Hepatocyte (in vitro differentiated cells): ENCODE data around the gene HPSE2. TPM values are rescaled to one million over a fixed set of nuclear protein-coding genes. Genes with fewer than 3 reads are reported as not detected.

ENCODE experiments used
- DNase-seq: peaks from one replicate; pipeline ENCODE4 v3.0.0-alpha.2; 2016; ENCODE audit warnings: low spot score
- H2AFZ ChIP-seq: fragments of 200-600 bp; sonication (generic); 2 replicates; pipeline ENCODE4 v1.6.0; 2016; ENCODE audit warnings: antibody characterized with exemption, mild to moderate bottlenecking
- H3K27ac ChIP-seq: fragments of 200-600 bp; sonication (generic); 2 replicates; pipeline ENCODE4 v1.5.1; 2016; ENCODE audit warnings: mild to moderate bottlenecking
- H3K27me3 ChIP-seq: fragments of 200-600 bp; sonication (generic); 2 replicates; pipeline ENCODE4 v1.6.1; 2016
- H3K36me3 ChIP-seq: fragments of 200-600 bp; sonication (generic); replicated peaks from 2 replicates; pipeline ENCODE4 v1.5.1; 2016; ENCODE audit warnings: low read depth; ENCODE audit not compliant: insufficient read depth
- H3K4me1 ChIP-seq: fragments of 200-600 bp; sonication (generic); 2 replicates; pipeline ENCODE4 v1.5.1; 2016; ENCODE audit warnings: mild to moderate bottlenecking, moderate library complexity; ENCODE audit not compliant: insufficient read depth
- H3K4me2 ChIP-seq: fragments of 200-600 bp; sonication (generic); 2 replicates; pipeline ENCODE4 v1.6.0; 2016
- H3K4me3 ChIP-seq: fragments of 200-600 bp; sonication (generic); 2 replicates; pipeline ENCODE4 v1.5.1; 2016; ENCODE audit warnings: mild to moderate bottlenecking
- H3K79me2 ChIP-seq: fragments of 200-600 bp; sonication (generic); 2 replicates; pipeline ENCODE4 v1.6.0; 2017; ENCODE audit warnings: mild to moderate bottlenecking
- H3K9me2 ChIP-seq: fragments of 200-600 bp; sonication (generic); replicated peaks from 2 replicates; pipeline ENCODE4 v1.6.0; 2017; ENCODE audit warnings: mild to moderate bottlenecking; ENCODE audit not compliant: insufficient read depth
- H3K9me3 ChIP-seq: fragments of 200-600 bp; sonication (generic); 2 replicates; pipeline ENCODE4 v1.5.1; 2016; ENCODE audit warnings: low read depth, mild to moderate bottlenecking
- H4K20me1 ChIP-seq: fragments of 200-600 bp; sonication (generic); 2 replicates; pipeline ENCODE4 v1.6.0; 2016; ENCODE audit warnings: mild to moderate bottlenecking; ENCODE audit not compliant: insufficient read depth, poor library complexity, severe bottlenecking
- EZH2 ChIP-seq: fragments of 200-600 bp; sonication (generic); IDR thresholded peaks from 2 replicates; pipeline ENCODE4 v1.6.1; 2016; ENCODE audit warnings: antibody characterized with exemption, mild to moderate bottlenecking, borderline replicate concordance
- EZH2phosphoT487 ChIP-seq: fragments of 200-600 bp; sonication (generic); IDR thresholded peaks from one replicate; pipeline ENCODE4 v1.6.1; 2018; ENCODE audit warnings: antibody characterized with exemption, mild to moderate bottlenecking, low read depth, moderate library complexity; ENCODE audit not compliant: unreplicated experiment, severe bottlenecking
- WGBS: methylation state at CpG from one replicate; pipeline ENCODE4 v1.1.6; 2016; ENCODE audit warnings: low lambda C conversion rate; ENCODE audit errors: missing lambda C conversion rate; 5-methylcytosine and 5-hydroxymethylcytosine counted together
- polyA plus RNA-seq: library from polyadenylated mRNA; unstranded; fragments of >200 nt; fragmentation: Nextera tagmentation; extraction: Ambion mirVana; gene quantifications from 2 replicates; pipeline ENCODE4 v1.2.1, GENCODE V29; 2016
- total RNA-seq: library from RNA; depleted of rRNA; stranded (reverse); fragments of >200 nt; gene quantifications from 2 replicates; pipeline ENCODE4 v1.2.3, GENCODE V29; 2014
- TF ChIP-seq, protein P1 (sequence below): fragments of 200-600 bp; sonication (generic); IDR thresholded peaks from 2 replicates; pipeline ENCODE4 v1.5.1; 2016; ENCODE audit warnings: antibody characterized with exemption, mild to moderate bottlenecking; ENCODE audit not compliant: poor library complexity

HPSE2 gene
- total and polyA plus RNA-seq, 2 experiments from 2014 or later: 3.7 to 5.7 TPM

DNA sequence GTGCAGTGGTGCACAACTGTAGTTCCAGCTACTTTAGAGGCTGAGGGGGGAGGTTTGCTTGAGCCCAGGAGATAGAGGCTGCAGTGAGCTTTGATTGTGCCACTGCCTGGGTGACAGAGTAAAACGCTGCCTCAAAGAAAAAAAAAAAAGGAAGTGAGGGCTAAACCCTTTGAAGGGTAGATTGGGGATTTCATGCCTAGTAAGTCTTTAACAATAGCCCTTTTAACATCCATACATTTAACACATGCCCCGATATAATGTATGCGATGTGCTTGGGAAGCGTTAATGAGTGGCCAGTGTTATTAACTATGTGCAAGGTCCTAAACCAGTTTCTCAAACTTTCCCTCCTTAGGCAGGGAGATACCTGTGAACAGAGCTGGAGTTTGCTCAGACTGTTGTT, 559.8 kb downstream of the HPSE2 start:
- Histone ChIP-seq H3K79me2 (no peaks in the 10 kb centered on the region), H4K20me1 (no peaks in the 10 kb centered on the region), H2AFZ (no peak overlapping the region), H3K4me2 (no peak overlapping the region), H3K36me3 (no peaks in the 10 kb centered on the region), H3K9me3 (no peaks in the 10 kb centered on the region), H3K9me2 (no peaks in the 10 kb centered on the region), H3K4me3 (no peak overlapping the region), H3K27ac (no peak overlapping the region), H3K4me1 (no peaks in the 10 kb centered on the region), H3K27me3 (no peaks in the 10 kb centered on the region)
- WGBS: 83% methylated on average over 4 of the region's 4 CpGs
- TF ChIP-seq EZH2phosphoT487: no peak
- TF ChIP-seq, protein P1, sequence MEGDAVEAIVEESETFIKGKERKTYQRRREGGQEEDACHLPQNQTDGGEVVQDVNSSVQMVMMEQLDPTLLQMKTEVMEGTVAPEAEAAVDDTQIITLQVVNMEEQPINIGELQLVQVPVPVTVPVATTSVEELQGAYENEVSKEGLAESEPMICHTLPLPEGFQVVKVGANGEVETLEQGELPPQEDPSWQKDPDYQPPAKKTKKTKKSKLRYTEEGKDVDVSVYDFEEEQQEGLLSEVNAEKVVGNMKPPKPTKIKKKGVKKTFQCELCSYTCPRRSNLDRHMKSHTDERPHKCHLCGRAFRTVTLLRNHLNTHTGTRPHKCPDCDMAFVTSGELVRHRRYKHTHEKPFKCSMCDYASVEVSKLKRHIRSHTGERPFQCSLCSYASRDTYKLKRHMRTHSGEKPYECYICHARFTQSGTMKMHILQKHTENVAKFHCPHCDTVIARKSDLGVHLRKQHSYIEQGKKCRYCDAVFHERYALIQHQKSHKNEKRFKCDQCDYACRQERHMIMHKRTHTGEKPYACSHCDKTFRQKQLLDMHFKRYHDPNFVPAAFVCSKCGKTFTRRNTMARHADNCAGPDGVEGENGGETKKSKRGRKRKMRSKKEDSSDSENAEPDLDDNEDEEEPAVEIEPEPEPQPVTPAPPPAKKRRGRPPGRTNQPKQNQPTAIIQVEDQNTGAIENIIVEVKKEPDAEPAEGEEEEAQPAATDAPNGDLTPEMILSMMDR: no peak
- TF ChIP-seq EZH2: no peak
- DNase-seq: no peak

GRCh38 chr10:98673171-98673782, 562.4 kb downstream of the HPSE2 start:
- Histone ChIP-seq H3K4me1 (no peaks in the 10 kb centered on the region), H3K9me2 (no peaks in the 10 kb centered on the region), H3K27me3 (no peaks in the 10 kb centered on the region), H3K27ac (no peak overlapping the region), H3K79me2 (no peaks in the 10 kb centered on the region), H2AFZ (no peak overlapping the region), H3K9me3 (no peaks in the 10 kb centered on the region), H4K20me1 (no peaks in the 10 kb centered on the region), H3K4me2 (no peak overlapping the region), H3K4me3 (no peak overlapping the region), H3K36me3 (no peaks in the 10 kb centered on the region)
- WGBS: 65% methylated on average over 1 of the region's 1 CpG
- TF ChIP-seq, protein P1: no peak
- TF ChIP-seq EZH2phosphoT487: no peak
- TF ChIP-seq EZH2: no peak
- no peak for DNase-seq

- Histone ChIP-seq H3K27ac (no peak overlapping the region), H3K36me3 (no peaks in the 10 kb centered on the region), H3K79me2 (no peaks in the 10 kb centered on the region), H3K27me3 (no peaks in the 10 kb centered on the region), H3K4me1 (no peaks in the 10 kb centered on the region), H3K9me3 (peaks cover 10% of the 10 kb centered on the region), H2AFZ (no peak overlapping the region), H4K20me1 (no peaks in the 10 kb centered on the region), H3K4me3 (no peak overlapping the region), H3K9me2 (no peaks in the 10 kb centered on the region), H3K4me2 (no peak overlapping the region)
- WGBS: 96% methylated on average over 1 of the region's 1 CpG
- no peak for DNase-seq
- TF ChIP-seq, protein P1: no peak
- TF ChIP-seq EZH2phosphoT487 (no peak), EZH2 (no peak)
Observed at GRCh38 chr10:98667081-98667480, 568.6 kb downstream of the HPSE2 start.

DNA sequence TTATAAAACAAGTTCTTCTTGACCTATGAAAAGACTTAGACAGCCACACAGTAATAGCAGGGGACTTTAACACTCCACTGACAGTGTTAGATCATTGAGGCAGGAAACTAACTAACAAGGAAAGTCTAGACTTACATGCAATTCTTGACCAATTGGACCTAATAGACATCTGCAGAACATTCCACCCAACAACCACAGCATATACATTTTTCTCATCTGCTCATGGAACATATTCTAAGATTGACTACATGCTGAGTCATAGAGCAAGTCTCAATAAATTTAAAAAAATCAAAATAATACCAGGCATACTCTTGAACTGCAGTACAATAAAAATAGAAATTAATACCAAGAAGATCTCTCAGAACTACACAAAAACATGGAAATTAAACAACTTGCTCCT, 569.4 kb downstream of the HPSE2 start:
- Histone ChIP-seq H3K27ac (no peak overlapping the region), H3K9me3 (peaks cover 10% of the 10 kb centered on the region), H3K36me3 (no peaks in the 10 kb centered on the region), H3K4me1 (no peaks in the 10 kb centered on the region), H4K20me1 (no peaks in the 10 kb centered on the region), H2AFZ (no peak overlapping the region), H3K4me3 (no peak overlapping the region), H3K79me2 (no peaks in the 10 kb centered on the region), H3K9me2 (no peaks in the 10 kb centered on the region), H3K4me2 (no peak overlapping the region), H3K27me3 (no peaks in the 10 kb centered on the region)
- no peak for DNase-seq
- TF ChIP-seq EZH2: no peak
- TF ChIP-seq, protein P1: no peak
- TF ChIP-seq EZH2phosphoT487: no peak
